NCI-H1048 (cell line): ENCODE measurements around the gene LRRC18.

Experiments used
- DNase-seq: peaks from one replicate; lab custom pipeline; 2025; lab: John Stamatoyannopoulos, UW

The LRRC18 gene

GRCh38 chr10:48907730-48908129 lies 31.9 kb downstream of the LRRC18 start:
- DNase-seq: no peak

GRCh38 chr10:48906841-48907240 lies 32.8 kb downstream of the LRRC18 start:
- DNase-seq: no peak

DNA sequence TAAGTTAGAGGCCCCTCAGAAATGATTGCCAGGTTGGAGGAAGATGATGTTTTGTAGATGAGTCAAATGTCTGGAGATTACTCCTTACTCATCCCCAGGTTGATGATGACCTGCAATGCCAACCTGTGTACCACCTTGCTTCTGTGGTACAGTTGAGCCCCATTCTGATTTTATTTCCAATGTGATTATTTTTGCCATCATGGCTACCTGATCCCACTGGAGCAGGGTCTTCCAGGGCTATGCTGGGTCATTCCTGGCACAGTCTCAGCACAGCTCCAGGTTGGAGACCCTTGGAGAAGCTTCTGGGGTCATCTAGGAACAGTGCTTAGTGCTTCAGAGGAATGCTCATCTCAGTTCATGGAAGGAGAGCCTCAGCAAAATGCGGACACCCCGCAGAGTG lies 34.3 kb downstream of the LRRC18 start:
- no peak for DNase-seq

GRCh38 chr10:48904861-48905260 lies 34.8 kb downstream of the LRRC18 start:
- DNase-seq: no peak

DNA sequence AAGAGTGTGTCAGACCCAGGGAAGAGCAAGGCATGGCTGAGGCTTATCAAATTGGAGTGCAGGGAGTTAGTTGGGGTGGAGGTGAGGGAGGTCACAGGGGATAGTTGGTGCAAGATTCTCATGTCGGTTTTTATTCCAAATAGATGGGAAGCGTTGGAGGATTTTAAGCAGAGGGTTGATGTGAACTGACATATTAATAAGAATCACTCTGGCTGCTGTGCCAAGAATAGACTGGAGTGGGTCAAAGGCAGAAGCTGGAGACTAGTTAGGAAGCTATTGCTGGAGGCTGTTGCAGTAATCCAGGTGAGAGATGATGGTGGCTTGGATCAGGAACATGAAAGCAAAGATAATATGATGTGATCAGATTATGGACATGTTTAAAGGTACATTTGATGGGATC lies 36.5 kb downstream of the LRRC18 start:
- DNase-seq: no peak

- no peak for DNase-seq
Observed at GRCh38 chr10:48902096-48902495, 37.5 kb downstream of the LRRC18 start.

- DNase-seq: no peak
Observed at GRCh38 chr10:48901319-48901718, 38.3 kb downstream of the LRRC18 start.

- DNase-seq: no peak
Observed at GRCh38 chr10:48900371-48900801, 39.3 kb downstream of the LRRC18 start.

DNA sequence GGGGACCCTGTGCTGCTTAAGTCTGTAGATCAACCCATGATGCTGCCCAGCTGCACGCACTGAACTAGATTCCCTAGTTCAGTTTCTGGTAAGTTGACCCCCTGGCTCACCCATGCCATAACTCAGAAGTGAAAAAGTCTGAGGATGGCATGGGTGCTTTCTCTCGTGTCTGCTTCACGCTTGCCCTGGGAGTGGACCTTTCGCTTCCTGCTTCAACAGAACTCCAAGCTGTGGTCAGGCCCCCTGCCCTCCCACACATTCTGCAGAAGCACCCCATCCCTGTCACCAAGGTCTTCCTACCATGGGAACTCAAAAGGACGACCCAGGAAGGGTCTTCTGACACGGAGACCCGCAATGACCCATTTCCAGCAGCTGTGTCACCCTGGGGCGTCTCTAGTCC lies 39.9 kb downstream of the LRRC18 start:
- DNase-seq: no peak

DNA sequence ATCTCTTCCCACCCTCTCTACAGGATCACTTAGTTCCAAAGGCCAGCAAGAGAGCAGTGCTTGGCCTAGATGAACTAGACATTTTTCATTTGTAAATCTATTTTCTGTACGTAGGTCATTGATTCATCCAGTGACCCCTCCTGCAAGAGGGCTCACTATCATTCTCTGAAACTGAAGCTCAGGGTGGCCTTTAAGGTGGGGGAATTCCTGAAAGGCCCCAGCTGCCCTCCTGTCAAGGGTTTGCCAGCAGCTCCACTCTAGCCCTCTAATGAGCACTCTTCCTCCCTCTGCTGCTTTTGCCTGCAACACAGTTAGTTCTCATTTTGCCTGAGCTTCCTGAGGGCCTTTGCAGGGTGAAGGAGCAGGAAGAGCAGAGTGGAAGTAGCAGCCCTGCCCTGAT lies 41.2 kb downstream of the LRRC18 start:
- DNase-seq: no peak

GRCh38 chr10:48897441-48897790 lies 42.2 kb downstream of the LRRC18 start:
- no peak for DNase-seq

- no peak for DNase-seq
Observed at GRCh38 chr10:48896756-48897440, 42.7 kb downstream of the LRRC18 start.

GRCh38 chr10:48895803-48896195 lies 43.8 kb downstream of the LRRC18 start:
- no peak for DNase-seq

- DNase-seq: no peak
Observed at GRCh38 chr10:48894911-48895802, 44.5 kb downstream of the LRRC18 start.

GRCh38 chr10:48890888-48891850 lies 48.5 kb downstream of the LRRC18 start:
- no peak for DNase-seq

- no peak for DNase-seq
Observed at GRCh38 chr10:48887982-48888381, 51.7 kb downstream of the LRRC18 start.

DNA sequence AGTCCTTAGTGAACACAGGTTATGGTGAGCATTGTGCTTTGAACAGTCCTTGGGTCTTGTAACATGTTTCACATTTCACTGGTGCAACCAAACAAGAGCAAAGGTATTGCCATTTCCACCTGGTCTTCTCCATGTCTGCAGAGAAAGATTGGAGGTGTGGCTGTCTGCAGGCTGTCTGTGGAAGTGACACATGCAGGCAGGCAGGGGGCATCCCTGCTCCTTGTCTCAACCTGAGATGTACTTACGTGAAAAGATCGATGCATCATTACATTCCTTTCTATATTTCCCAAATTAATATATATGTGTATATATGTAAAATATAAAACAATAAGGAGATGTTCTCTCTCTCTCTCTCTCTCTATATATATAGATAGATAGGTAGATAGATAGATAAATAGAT lies 54.3 kb downstream of the LRRC18 start:
- DNase-seq: no peak

- DNase-seq: no peak
Observed at GRCh38 chr10:48884179-48885045, 55.2 kb downstream of the LRRC18 start.

GRCh38 chr10:48883701-48884100 lies 55.9 kb downstream of the LRRC18 start:
- DNase-seq: no peak

GRCh38 chr10:48882881-48883280 lies 56.8 kb downstream of the LRRC18 start:
- DNase-seq: no peak

DNA sequence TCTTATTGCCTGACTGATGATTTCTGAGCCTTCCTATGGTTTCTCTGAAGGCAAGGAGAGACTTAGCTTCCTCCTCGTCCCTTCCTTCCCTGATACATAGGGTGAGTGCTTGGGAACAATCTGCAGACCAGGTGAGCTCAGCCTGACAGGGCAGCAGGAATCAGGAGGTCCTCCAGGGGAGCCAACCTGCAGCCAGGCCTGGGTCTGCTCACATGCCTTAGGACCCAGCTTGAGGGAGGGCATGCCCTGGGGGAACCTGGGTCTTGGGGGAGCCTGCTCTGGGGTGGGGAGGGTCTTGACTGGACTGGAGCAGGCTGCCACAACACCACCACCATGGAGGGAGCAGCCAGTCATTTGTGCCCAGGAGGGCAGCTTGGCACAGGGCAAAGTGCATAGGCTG lies 57.7 kb downstream of the LRRC18 start:
- DNase-seq: no peak
